Right renal cortex interstitium (tissue), 3 donors: ENCODE measurements around the gene PLXND1. TPM values are rescaled to one million over a fixed set of nuclear protein-coding genes. Genes with fewer than 3 reads are reported as not detected.
"Not testable (repeated sequence)": the region's sequence is repeated elsewhere in the genome, so short reads cannot be mapped to it uniquely, and the experiment has no call there.

Source experiments
- DNase-seq, 3 donors: peaks; one replicate each; pipeline ENCODE4 v3.0.0-alpha.2; 2013; ENCODE audit warnings: low read depth in 3 of 3, low spot score in 2 of 3
- polyA plus RNA-seq, 3 donors: library from polyadenylated mRNA; unstranded; fragments of 120-200 nt; gene quantifications; one replicate each; pipeline ENCODE4 v1.2.1, GENCODE V29; 2013; ENCODE audit not compliant: insufficient read length in 3 of 3

Gene PLXND1
- polyA plus RNA-seq, 3 donors: 105 to 132 (median 117) TPM

- no peak for DNase-seq
These were observed 51.9 kb downstream of the PLXND1 start for GRCh38 chr3:129554356-129555152.

GRCh38 chr3:129553719-129554118 is 52.8 kb downstream of the PLXND1 start:
- no peak for DNase-seq

- no peak for DNase-seq
These were observed 53.3 kb downstream of the PLXND1 start for GRCh38 chr3:129553171-129553570.

- no peak for DNase-seq
These were observed 54.0 kb downstream of the PLXND1 start for GRCh38 chr3:129552287-129553050.

- DNase-seq: no peak
These were observed 56.7 kb downstream of the PLXND1 start for GRCh38 chr3:129549805-129550204.

GRCh38 chr3:129549006-129549800 is 57.3 kb downstream of the PLXND1 start:
- DNase-seq: no peak

- no peak for DNase-seq
These were observed 58.1 kb downstream of the PLXND1 start for GRCh38 chr3:129548104-129548965.

- no peak for DNase-seq
These were observed 59.2 kb downstream of the PLXND1 start for GRCh38 chr3:129547241-129547640.

- not testable (repeated sequence) for DNase-seq
These were observed 60.5 kb downstream of the PLXND1 start for GRCh38 chr3:129545951-129546350.

GRCh38 chr3:129543999-129544398 is 62.5 kb downstream of the PLXND1 start:
- no peak for DNase-seq

GRCh38 chr3:129543156-129543790 is 63.2 kb downstream of the PLXND1 start, which contains the start of gene H1-8:
Gene H1-8, plus strand, starts transcription at chr3:129543175. Its CDS starts 44 bp downstream, at chr3:129543219.
- DNase-seq: no peak

GRCh38 chr3:129542747-129543146 is 63.7 kb downstream of the PLXND1 start:
- no peak for DNase-seq

- DNase-seq: no peak
These were observed 65.5 kb downstream of the PLXND1 start for GRCh38 chr3:129540776-129541516.

GRCh38 chr3:129539206-129539605 is 67.3 kb downstream of the PLXND1 start:
- no peak for DNase-seq

- no peak for DNase-seq
These were observed 69.7 kb downstream of the PLXND1 start for GRCh38 chr3:129536804-129537203.

- no peak for DNase-seq
These were observed 70.2 kb downstream of the PLXND1 start for GRCh38 chr3:129536374-129536667.

- DNase-seq: no peak
These were observed 71.4 kb downstream of the PLXND1 start for GRCh38 chr3:129535075-129535474.

GRCh38 chr3:129534428-129535027 is 71.9 kb downstream of the PLXND1 start:
- no peak for DNase-seq

GRCh38 chr3:129533406-129533805 is 73.1 kb downstream of the PLXND1 start:
- DNase-seq: no peak
